ENCODE data around the gene CA10.

CA10 gene

DNA sequence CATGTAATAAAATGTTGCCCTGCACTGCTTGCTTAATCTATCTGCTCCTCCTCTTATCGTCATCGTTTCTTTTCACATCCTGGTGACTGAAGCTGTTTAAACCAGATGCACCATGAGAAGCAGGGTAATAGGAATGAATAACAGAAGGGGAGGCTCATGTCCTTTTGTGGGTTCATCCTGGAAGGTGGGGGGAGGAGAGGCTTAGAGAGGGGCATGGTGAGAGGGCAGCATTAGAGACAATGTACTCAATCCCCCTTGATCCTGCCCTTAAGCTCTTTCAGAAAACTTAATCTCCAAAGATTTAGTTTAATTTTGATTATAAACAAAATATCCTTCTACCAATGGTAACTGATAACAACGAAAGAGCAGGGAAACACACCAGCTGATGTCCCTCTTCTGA lies 248.5 kb downstream of the CA10 start:
- in situ Hi-C loops (cut with MboI; ENCODE audit: low sequenced_read_pairs, unreplicated experiment): no loop called here
- no peak for DNase-seq (ENCODE audit: low spot score)
- TF ChIP-seq, protein P1, sequence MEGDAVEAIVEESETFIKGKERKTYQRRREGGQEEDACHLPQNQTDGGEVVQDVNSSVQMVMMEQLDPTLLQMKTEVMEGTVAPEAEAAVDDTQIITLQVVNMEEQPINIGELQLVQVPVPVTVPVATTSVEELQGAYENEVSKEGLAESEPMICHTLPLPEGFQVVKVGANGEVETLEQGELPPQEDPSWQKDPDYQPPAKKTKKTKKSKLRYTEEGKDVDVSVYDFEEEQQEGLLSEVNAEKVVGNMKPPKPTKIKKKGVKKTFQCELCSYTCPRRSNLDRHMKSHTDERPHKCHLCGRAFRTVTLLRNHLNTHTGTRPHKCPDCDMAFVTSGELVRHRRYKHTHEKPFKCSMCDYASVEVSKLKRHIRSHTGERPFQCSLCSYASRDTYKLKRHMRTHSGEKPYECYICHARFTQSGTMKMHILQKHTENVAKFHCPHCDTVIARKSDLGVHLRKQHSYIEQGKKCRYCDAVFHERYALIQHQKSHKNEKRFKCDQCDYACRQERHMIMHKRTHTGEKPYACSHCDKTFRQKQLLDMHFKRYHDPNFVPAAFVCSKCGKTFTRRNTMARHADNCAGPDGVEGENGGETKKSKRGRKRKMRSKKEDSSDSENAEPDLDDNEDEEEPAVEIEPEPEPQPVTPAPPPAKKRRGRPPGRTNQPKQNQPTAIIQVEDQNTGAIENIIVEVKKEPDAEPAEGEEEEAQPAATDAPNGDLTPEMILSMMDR (IDR thresholded peaks at IDR 0.05; ENCODE audit: borderline replicate concordance, control extremely low read depth, extremely low read depth, insufficient read depth, missing control alignments): no peak

DNA sequence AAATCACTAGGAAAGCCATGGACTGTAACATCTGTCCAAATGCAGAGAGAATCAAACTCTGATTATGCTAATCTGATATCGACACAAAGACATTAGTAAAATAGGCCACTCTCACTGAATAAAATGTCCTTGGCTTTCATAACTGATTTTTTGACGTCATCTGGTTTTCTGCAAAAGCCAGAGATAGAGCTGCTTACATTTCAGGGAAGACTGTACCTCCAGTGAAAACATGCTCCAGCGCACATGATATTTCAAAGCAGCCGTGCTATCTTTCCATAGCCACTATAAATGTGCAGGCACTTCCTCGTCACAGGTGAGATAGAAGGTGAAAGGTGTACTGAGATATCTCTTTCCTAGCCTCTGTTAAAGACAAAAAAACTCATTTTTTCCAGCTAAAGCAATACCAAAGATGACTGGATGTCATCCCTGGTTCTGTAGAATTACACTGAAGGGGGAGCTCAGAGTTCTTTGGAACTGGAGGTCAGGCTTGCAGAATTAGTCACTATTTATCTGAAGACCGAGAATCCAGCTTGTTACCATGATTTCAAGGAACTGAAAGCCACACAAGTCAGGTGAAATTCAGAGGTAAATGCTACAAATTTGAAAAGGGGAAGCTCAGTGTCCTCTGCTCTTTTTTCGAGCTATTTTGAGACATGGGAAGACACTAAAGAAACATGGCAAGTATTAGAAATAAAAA lies 249.5 kb downstream of the CA10 start:
- TF ChIP-seq, protein P1 (IDR thresholded peaks at IDR 0.05; ENCODE audit: borderline replicate concordance, control extremely low read depth, extremely low read depth, insufficient read depth, missing control alignments): no peak

GRCh38 chr17:51907041-51907440 lies 251.5 kb downstream of the CA10 start:
- in situ Hi-C loops (cut with MboI; ENCODE audit: low sequenced_read_pairs, unreplicated experiment): no loop called here
- no peak for DNase-seq (ENCODE audit: low spot score)
- TF ChIP-seq, protein P1 (IDR thresholded peaks at IDR 0.05; ENCODE audit: borderline replicate concordance, control extremely low read depth, extremely low read depth, insufficient read depth, missing control alignments): no peak

More for the DNA sequence above, 249.5 kb downstream of the CA10 start:
- in situ Hi-C loops (cut with MboI; ENCODE audit: low sequenced_read_pairs, unreplicated experiment): no loop called here
- no peak for DNase-seq (ENCODE audit: low spot score)

- in situ Hi-C loops (cut with MboI; ENCODE audit: low sequenced_read_pairs, unreplicated experiment): no loop called here
- TF ChIP-seq, protein P1 (IDR thresholded peaks at IDR 0.05; ENCODE audit: borderline replicate concordance, control extremely low read depth, extremely low read depth, insufficient read depth, missing control alignments): no peak
- DNase-seq (ENCODE audit: low spot score): no peak
Measured at GRCh38 chr17:51904379-51904778, 254.1 kb downstream of the CA10 start.

DNA sequence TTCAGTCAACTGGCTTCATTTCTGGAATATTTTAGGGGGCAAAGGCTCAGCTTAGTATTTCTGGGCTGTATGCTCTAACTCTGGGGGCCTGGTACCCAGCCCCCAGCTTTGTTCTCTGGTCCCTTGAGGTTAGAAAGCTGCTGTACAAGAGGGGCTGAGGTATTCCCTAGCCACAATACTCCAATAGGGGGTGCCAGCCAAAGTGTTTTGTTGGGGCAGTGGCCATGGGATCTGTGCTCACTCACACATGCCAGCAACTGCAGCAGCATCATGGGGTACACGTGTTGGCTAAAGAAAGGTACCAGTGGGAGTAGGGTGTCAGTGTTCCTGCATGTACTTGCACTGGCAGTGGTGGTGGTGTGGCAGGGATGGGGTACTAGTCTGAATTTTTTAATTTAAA lies 257.3 kb downstream of the CA10 start:
- TF ChIP-seq, protein P1 (IDR thresholded peaks at IDR 0.05; ENCODE audit: borderline replicate concordance, control extremely low read depth, extremely low read depth, insufficient read depth, missing control alignments): no peak
- DNase-seq (ENCODE audit: low spot score): no peak
- in situ Hi-C loops (cut with MboI; ENCODE audit: low sequenced_read_pairs, unreplicated experiment): no loop called here

- in situ Hi-C loops (cut with MboI; ENCODE audit: low sequenced_read_pairs, unreplicated experiment): no loop called here
- TF ChIP-seq, protein P1 (IDR thresholded peaks at IDR 0.05; ENCODE audit: borderline replicate concordance, control extremely low read depth, extremely low read depth, insufficient read depth, missing control alignments): no peak
- DNase-seq (ENCODE audit: low spot score): no peak
Measured at GRCh38 chr17:51891936-51892335, 266.6 kb downstream of the CA10 start.
